ENCODE measurements around the gene TXNIP. TPM values are rescaled to one million over a fixed set of nuclear protein-coding genes. Genes with fewer than 3 reads are reported as not detected.

The TXNIP gene
- total RNA-seq, 1 donor from 2014 or later, result 39.1 TPM

DNA sequence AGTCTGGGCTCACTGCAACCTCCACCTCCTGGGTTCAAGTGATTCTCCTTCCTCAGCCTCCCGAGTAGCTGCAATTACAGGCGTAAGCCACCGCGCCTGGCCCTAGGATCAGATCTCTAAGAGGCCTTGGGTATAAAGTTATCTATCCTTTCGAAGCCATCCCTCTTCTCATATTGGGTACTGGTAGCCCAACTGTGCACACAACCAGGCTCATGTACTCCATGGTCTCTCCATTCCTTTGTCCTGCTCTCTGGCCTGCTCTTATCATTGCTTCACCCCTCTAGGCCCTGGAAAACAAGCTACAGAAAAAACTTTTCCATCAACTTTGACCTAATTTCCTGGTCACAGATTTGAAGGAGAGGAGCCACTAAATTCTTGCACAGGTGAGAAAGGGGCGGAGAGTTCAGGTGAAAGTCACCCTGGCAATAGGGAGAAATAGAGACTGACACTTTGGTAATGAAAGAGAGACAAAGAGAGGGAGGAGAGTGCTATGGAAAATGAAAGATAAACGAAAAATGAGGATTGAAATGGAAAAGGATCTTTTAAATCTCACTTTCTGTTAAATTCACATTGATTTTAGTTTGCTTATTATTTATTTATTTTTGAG is 6.0 kb downstream of the TXNIP start:
- H3K4me3 Mint-ChIP-seq (ENCODE audit: low read depth), result no peak overlapping the region
- H3K4me1 Mint-ChIP-seq (ENCODE audit: low read depth), result peaks cover 56% of the 10 kb centered on the region
- DNase-seq (ENCODE audit: low spot score), result no peak
- H3K9me3 Mint-ChIP-seq, result no peaks in the 10 kb centered on the region
- no peaks in the 10 kb centered on the region for H3K27me3 Mint-ChIP-seq (ENCODE audit: low read depth)
- no peak overlapping the region for H3K27ac Mint-ChIP-seq
- intact Hi-C loops (cut with micrococcal nuclease), result no loop called here
- H3K36me3 Mint-ChIP-seq (ENCODE audit: low read depth), result peaks cover 41% of the 10 kb centered on the region

DNA sequence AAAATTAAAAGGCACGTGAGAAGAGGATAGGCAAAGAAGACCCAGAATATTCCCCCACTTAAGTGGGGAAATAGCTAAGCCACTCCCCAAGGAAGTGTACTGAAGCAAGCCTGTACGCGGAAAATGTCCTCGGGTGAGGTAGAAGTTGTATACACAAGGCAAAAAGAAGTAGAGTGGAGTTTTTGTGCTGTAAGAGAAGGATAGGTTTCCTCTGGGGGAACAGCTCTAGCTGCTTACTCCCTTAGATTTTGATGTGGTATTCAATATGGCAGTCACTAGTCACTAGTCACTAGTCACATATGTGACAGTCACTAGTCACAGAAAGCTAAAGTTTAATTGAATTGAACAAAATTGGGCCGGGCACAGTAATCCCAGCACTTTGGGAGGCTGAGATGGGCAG is 7.6 kb downstream of the TXNIP start:
- no peak overlapping the region for H3K4me3 Mint-ChIP-seq (ENCODE audit: low read depth)
- H3K9me3 Mint-ChIP-seq, result no peaks in the 10 kb centered on the region
- peaks cover 25% of the 10 kb centered on the region for H3K36me3 Mint-ChIP-seq (ENCODE audit: low read depth)
- DNase-seq (ENCODE audit: low spot score), result no peak
- H3K27me3 Mint-ChIP-seq (ENCODE audit: low read depth), result no peaks in the 10 kb centered on the region
- intact Hi-C loops (cut with micrococcal nuclease), result no loop called here
- H3K4me1 Mint-ChIP-seq (ENCODE audit: low read depth), result peaks cover 55% of the 10 kb centered on the region
- no peak overlapping the region for H3K27ac Mint-ChIP-seq

DNA sequence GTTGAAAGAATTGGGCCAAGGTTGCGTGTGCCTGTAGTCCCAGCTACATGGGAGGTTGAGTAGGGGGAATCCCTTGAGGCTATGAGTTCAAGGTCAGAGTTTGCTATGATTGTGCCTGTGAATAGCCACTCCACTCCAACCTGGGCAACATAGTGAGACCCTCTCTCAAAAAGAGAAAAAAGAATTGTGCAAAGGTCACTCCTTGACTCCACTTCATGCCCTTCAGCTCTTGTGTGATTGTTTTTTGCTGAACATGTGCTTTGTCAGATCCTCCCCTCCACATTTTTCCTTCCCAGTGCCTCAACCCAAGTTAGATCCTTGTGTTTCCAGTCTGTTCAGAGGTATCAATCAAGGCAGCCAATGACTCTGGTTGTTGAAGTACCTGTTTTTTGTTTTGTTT is 8.5 kb downstream of the TXNIP start:
- H3K4me1 Mint-ChIP-seq (ENCODE audit: low read depth), result peaks cover 54% of the 10 kb centered on the region
- no peaks in the 10 kb centered on the region for H3K9me3 Mint-ChIP-seq
- no peak for DNase-seq (ENCODE audit: low spot score)
- no peak overlapping the region for H3K4me3 Mint-ChIP-seq (ENCODE audit: low read depth)
- no peak overlapping the region for H3K27ac Mint-ChIP-seq
- H3K36me3 Mint-ChIP-seq (ENCODE audit: low read depth), result peaks cover 17% of the 10 kb centered on the region
- no peaks in the 10 kb centered on the region for H3K27me3 Mint-ChIP-seq (ENCODE audit: low read depth)
- intact Hi-C loops (cut with micrococcal nuclease), result no loop called here

DNA sequence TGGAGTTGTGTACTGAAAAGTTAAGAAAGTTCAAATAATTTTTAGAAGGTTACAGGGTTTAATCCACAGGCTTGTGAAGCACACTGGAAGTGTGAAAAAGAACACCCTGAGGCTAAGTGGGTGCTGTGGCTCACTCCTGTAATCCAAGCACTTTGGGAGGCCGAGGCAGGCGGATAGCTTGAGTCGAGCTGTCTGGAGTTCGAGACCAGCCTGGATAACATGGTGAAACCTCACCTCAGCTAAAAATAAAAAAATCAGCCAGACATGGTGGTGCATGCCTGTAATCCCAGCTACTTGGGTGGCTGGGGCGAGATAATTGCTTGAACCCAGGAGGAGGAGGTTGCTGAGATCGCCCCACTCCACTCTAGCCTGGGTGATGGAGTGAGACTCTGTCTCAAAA is 9.8 kb downstream of the TXNIP start:
- DNase-seq (ENCODE audit: low spot score), result no peak
- Mint-ChIP-seq H3K4me3 (ENCODE audit: low read depth) (no peak overlapping the region), H3K27me3 (ENCODE audit: low read depth) (no peaks in the 10 kb centered on the region), H3K27ac (no peak overlapping the region), H3K4me1 (ENCODE audit: low read depth) (peaks cover 55% of the 10 kb centered on the region), H3K9me3 (no peaks in the 10 kb centered on the region), H3K36me3 (ENCODE audit: low read depth) (peaks cover 3% of the 10 kb centered on the region)
- intact Hi-C loops (cut with micrococcal nuclease), result no loop called here

DNA sequence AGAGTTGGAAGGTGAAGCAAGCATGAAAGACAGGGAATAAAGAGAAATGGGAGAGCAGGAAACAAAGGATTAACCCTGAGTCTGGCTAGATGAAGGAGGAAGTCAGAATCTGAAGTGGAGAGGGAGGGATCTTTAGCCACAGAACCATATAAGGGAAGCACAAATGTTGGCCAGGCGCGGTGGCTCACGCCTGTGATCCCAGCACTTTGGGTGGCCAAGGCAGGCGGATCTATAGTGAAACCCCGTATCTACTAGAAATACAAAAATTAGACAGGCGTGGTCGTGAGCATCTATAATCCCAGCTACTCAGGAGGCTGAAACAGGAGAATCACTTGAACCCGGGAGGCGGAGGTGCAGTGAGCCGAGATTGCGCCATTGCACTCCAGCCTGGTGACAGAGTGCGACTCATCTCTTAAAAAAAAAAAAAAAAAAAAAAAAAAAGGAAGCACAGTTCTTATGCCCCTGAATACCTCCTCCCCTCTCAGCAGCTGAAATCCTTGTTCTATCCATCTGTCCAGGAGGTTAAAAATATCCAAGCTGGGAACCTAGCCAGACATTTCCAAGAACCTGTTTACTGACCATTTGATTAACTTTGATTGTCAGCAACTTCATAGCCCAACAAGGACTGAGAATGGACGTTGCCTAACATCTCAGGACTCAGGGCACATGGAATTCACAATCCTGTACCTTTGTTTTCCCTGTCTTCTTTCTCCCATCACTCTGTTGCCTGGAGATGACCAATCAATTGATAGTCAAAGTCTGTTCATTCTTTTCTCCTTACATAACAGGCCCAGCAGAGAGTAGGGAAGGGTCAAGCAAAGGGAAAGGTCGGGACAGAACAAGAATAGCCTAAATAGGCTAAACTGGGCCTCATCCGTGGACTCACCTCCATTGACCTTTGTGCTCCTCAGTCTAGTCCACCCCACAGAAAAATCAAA is 10.6 kb downstream of the TXNIP start:
- no peaks in the 10 kb centered on the region for H3K9me3 Mint-ChIP-seq
- DNase-seq (ENCODE audit: low spot score), result no peak
- peaks cover 1% of the 10 kb centered on the region for H3K36me3 Mint-ChIP-seq (ENCODE audit: low read depth)
- peak overlapping the region; percentile 19 for H3K4me3 Mint-ChIP-seq (ENCODE audit: low read depth)
- H3K27ac Mint-ChIP-seq, result peak overlapping the region; percentile 56
- no peaks in the 10 kb centered on the region for H3K27me3 Mint-ChIP-seq (ENCODE audit: low read depth)
- intact Hi-C loops (cut with micrococcal nuclease), result no loop called here
- peaks cover 57% of the 10 kb centered on the region for H3K4me1 Mint-ChIP-seq (ENCODE audit: low read depth)

DNA sequence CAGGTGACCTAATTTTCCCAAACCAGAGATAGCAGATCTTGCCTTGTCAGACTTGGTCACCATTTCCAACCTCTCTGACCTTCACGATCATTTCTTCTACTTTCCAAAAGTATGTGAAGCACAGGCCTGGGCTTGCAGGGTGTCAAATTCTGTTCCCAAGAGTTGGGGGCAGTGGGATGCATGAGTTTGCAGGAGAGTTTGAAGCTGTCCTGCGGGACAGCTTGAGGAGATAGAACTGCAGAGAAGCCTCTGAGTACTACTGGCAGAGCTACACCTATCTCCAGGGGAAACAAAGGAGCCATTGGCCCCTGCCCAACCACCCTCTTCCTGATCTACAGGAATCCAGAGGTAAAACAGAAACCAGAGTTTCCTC is 11.3 kb downstream of the TXNIP start:
- intact Hi-C loops (cut with micrococcal nuclease), result no loop called here
- H3K4me3 Mint-ChIP-seq (ENCODE audit: low read depth), result peak overlapping the region; percentile 19

DNA sequence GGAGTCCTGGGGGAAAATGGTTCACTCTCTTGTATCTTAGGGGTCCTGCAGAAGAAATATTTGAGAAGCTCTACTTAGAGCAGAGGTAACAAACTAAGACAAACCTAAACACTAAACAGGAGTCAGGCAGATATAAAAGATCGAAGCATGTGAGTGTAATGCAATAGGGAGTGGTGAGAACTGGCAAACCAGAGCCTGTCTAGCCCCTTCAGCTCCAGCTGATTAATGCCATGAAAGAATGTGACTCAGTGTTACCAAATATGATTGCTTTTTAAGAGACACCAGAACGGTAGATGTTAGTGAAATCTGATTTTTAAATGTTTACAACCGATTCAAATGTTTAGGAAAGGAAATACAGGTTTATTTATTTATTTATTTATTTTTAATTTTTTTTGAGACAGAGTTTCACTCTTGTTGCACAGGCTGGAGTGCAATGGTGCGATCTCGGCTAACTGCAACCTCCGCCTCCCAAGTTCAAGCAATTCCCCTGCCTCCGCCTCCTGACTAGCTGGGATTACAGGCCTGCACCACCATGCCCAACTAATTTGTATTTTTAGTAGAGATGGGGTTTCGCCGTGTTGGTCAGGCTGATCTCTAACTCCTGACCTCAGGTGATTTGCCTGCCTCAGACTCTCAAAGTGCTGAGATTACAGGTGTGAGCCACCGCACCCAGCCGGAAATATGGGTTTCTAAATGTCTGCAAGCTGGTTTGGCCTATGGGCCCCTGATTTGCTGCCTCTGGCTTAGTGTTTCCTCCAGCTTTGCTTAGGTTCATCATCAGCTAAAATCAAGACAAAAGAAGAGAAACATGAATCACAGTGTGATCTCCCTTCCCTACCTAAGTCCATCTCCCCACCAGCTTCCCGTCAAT is 12.2 kb downstream of the TXNIP start:
- intact Hi-C loops (cut with micrococcal nuclease), result no loop called here
- peak overlapping the region; percentile 56 for H3K27ac Mint-ChIP-seq
- DNase-seq (ENCODE audit: low spot score), result no peak
- no peaks in the 10 kb centered on the region for H3K36me3 Mint-ChIP-seq (ENCODE audit: low read depth)
- no peaks in the 10 kb centered on the region for H3K9me3 Mint-ChIP-seq
- peaks cover 52% of the 10 kb centered on the region for H3K4me1 Mint-ChIP-seq (ENCODE audit: low read depth)
- peak overlapping the region; percentile 19 for H3K4me3 Mint-ChIP-seq (ENCODE audit: low read depth)
- H3K27me3 Mint-ChIP-seq (ENCODE audit: low read depth), result no peaks in the 10 kb centered on the region

More for the DNA sequence above, 11.3 kb downstream of the TXNIP start:
- Mint-ChIP-seq H3K9me3 (no peaks in the 10 kb centered on the region), H3K4me1 (ENCODE audit: low read depth) (peaks cover 52% of the 10 kb centered on the region), H3K27ac (peak overlapping the region; percentile 56), H3K36me3 (ENCODE audit: low read depth) (no peaks in the 10 kb centered on the region), H3K27me3 (ENCODE audit: low read depth) (no peaks in the 10 kb centered on the region)
- no peak for DNase-seq (ENCODE audit: low spot score)

DNA sequence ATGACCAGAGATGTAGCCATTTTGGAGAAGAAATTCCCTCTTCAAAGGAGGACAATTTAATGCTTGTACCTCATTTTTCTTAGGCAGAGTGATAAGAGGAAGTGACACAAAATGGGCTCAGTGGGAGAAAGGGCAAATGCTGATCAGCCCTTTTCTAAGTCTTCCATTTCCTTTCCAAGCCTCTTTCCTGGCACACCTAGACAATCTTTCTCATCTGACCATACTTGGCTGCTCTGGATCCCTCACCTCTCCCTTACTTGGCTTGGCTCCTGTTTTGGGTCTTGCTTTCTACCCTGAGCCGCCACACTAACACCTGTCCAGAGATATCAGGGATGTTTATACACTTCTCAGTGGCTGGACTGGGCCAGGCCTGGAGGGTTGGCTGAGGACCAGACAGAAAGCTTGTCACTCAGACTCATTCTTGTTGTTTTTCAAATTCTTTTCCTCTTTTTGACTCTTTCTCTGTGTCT is 13.1 kb downstream of the TXNIP start:
- no peak for DNase-seq (ENCODE audit: low spot score)
- Mint-ChIP-seq H3K4me1 (ENCODE audit: low read depth) (peaks cover 47% of the 10 kb centered on the region), H3K9me3 (no peaks in the 10 kb centered on the region), H3K27ac (peak overlapping the region; percentile 13), H3K36me3 (ENCODE audit: low read depth) (no peaks in the 10 kb centered on the region), H3K4me3 (ENCODE audit: low read depth) (no peak overlapping the region), H3K27me3 (ENCODE audit: low read depth) (no peaks in the 10 kb centered on the region)
- intact Hi-C loops (cut with micrococcal nuclease), result no loop called here

DNA sequence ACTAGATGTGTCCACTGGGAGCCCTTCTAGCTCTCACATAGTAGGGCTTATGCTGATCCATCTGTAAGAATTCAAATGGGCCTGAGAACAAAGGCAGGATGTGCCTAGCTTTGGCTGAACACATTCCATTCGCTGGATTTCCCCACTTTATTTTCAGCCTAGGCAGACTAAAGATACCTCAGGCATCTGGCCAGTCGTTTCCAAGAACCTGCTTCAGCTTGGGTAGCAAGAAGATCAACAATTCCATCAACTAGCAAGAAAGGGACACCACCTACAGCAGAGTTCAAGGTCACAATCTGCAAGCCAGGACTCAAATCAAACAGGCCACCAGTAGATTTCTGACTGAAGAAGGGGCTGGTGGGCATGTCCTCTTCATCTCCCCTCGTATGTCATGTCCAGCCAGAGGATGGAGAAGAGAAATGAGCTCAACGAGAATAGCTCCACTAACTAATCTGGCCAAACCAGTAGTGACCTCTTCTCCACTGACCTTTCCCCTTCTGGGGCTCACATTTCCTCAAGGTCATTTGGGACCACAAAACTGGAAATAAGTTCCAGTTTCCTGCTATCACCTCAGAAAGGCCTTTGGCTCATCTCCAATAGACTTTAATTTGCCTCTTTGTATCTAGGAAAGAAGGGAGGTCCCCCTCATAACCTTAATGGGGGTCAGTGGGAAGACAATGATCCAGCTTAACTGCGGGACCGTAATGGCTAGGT is 14.2 kb downstream of the TXNIP start:
- intact Hi-C loops (cut with micrococcal nuclease), result no loop called here
- H3K36me3 Mint-ChIP-seq (ENCODE audit: low read depth), result no peaks in the 10 kb centered on the region
- H3K4me1 Mint-ChIP-seq (ENCODE audit: low read depth), result peaks cover 47% of the 10 kb centered on the region
- no peaks in the 10 kb centered on the region for H3K27me3 Mint-ChIP-seq (ENCODE audit: low read depth)
- H3K9me3 Mint-ChIP-seq, result no peaks in the 10 kb centered on the region
- no peak overlapping the region for H3K4me3 Mint-ChIP-seq (ENCODE audit: low read depth)
- peak overlapping the region; percentile 36 for H3K27ac Mint-ChIP-seq
- no peak for DNase-seq (ENCODE audit: low spot score)

DNA sequence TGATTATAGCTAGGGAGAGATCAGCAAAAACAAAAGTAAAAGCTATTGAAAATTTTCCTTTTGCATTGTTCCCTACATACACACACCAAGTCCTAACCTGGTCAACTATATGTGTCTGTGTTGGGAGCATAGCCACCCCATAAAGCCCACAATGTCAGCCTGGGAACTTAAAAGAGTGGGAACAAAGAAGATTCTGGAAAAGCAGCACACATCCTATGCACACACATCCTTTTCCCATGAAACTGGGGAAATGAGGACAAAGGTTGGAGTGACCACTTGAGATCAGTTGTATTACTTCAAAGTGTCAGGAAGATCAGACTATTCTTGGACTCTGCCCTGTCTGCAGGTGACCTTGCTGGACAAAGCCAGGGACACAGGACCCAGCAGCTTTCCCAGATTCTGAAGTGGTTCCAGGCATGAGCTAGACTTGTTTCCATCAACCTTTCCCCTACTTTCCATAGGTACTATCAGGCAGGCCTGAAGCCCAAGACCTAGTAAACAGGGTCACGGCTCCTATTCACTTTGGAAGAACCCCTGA is 15.9 kb downstream of the TXNIP start:
- no peak overlapping the region for H3K4me3 Mint-ChIP-seq (ENCODE audit: low read depth)
- H3K4me1 Mint-ChIP-seq (ENCODE audit: low read depth), result peaks cover 41% of the 10 kb centered on the region
- H3K27me3 Mint-ChIP-seq (ENCODE audit: low read depth), result no peaks in the 10 kb centered on the region
- intact Hi-C loops (cut with micrococcal nuclease), result no loop called here
- H3K27ac Mint-ChIP-seq, result no peak overlapping the region
- DNase-seq (ENCODE audit: low spot score), result no peak
- no peaks in the 10 kb centered on the region for H3K9me3 Mint-ChIP-seq
- no peaks in the 10 kb centered on the region for H3K36me3 Mint-ChIP-seq (ENCODE audit: low read depth)

DNA sequence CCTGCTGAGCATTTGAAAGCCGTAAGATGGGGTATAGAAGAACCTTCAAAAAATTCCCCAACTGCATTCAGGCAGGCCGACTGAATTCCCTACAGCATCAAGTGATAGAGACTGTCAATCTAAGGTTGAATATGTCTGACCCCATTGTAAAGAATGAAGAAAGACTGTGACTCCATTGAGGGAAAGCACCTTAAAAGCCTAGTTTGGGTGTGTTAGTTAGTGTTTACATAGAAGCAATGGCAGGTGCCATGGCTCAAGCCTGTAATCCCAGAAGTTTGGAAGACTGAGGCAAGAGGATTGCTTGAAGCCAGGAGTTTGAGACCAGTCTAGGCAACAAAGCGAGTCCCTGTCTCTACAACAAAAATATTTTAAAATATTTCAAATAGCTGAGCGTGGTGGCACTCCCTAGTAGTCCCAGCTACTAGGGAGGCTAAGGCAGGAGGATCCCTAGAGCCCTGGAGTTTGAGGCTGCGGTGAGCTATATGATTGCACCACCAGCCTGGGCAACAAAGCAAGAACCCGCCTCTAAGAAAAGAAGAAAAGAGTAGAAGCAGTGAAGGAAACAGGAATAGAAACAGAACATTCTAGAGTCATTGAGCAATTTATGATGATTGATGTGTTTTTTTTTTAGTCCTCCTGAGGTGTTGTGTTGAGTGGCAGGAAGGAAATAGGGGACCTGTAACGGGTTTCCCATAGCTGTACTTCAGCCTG is 16.5 kb downstream of the TXNIP start:
- H3K4me3 Mint-ChIP-seq (ENCODE audit: low read depth), result no peak overlapping the region
- H3K27me3 Mint-ChIP-seq (ENCODE audit: low read depth), result no peaks in the 10 kb centered on the region
- DNase-seq (ENCODE audit: low spot score), result no peak
- H3K36me3 Mint-ChIP-seq (ENCODE audit: low read depth), result no peaks in the 10 kb centered on the region
- intact Hi-C loops (cut with micrococcal nuclease), result loop anchor here (1.0 kb wide), 4 partner anchors 14 to 55 kb away; partner anchors contain the start of genes ANKRD34A, POLR3GL and RBM8A
- no peaks in the 10 kb centered on the region for H3K9me3 Mint-ChIP-seq
- H3K27ac Mint-ChIP-seq, result no peak overlapping the region
- peaks cover 37% of the 10 kb centered on the region for H3K4me1 Mint-ChIP-seq (ENCODE audit: low read depth)

Measured in activated T-helper 2 cell treated with anti-CD3 and anti-CD28 coated beads, Interferon-gamma antibody, Interleukin-2, Interleukin-4, amounts not matched to agents 10 μg/mL and 5 μg/mL and 100 μg/mL, durations not matched to agents 14 hours and 24 hours and 36 hours (primary cell).